SK-N-SH (cell line): ENCODE data around the gene ABHD4. TPM values are rescaled to one million over a fixed set of nuclear protein-coding genes. Genes with fewer than 3 reads are reported as not detected.

Experiments used
- CTCF ChIA-PET: fragments of 300-600, 350-600 bp; formaldehyde crosslinking; extraction: SDS; loops from one replicate; lab custom pipeline; 2021; lab: Yijun Ruan, JAX
- POLR2A ChIA-PET: fragments of 350-600 bp; sonication (Branson Sonifier 250); formaldehyde crosslinking; extraction: SDS; loops from one replicate; lab custom pipeline; 2020; ENCODE audit warnings: antibody characterized with exemption, inconsistent platforms; lab: Yijun Ruan, JAX
- DNase-seq: peaks from one replicate; pipeline ENCODE4 v3.0.0; 2012
- H2AFZ ChIP-seq: fragments of 200-600 bp; sonication (generic); 2 replicates; pipeline ENCODE4 v1.8.1; 2016; ENCODE audit warnings: antibody characterized with exemption, mild to moderate bottlenecking, low read depth
- H3F3A ChIP-seq: fragments of 200-600 bp; sonication (generic); replicated peaks from 2 replicates; pipeline ENCODE3; 2016; ENCODE audit warnings: antibody characterized with exemption, mild to moderate bottlenecking; ENCODE audit not compliant: insufficient read depth
- H3K27ac ChIP-seq, 2 experiments: fragments of 200-500 bp in 1 of 2; fragments of 200-600 bp in 1 of 2; sonication (Bioruptor generic) in 1 of 2; sonication (generic), shearing (Covaris generic) in 1 of 2; 2 replicates each; pipeline versions ENCODE4 v1.5.1 to v1.6.1; 2014 to 2016; ENCODE audit warnings: low read depth in 2 of 2, inconsistent platforms in 1 of 2, low read length in 1 of 2, mild to moderate bottlenecking in 1 of 2, mixed read lengths in 1 of 2
- H3K27me3 ChIP-seq: fragments of 200-600 bp; sonication (generic), shearing (Covaris generic); 2 replicates; pipeline ENCODE4 v1.6.1; 2016; ENCODE audit warnings: mixed run types; ENCODE audit not compliant: insufficient read depth
- H3K36me3 ChIP-seq, 2 experiments: fragments of 200-500 bp in 1 of 2; fragments of 200-600 bp in 1 of 2; sonication (Bioruptor generic) in 1 of 2; sonication (generic) in 1 of 2; replicated peaks in 1 of 2; 2 replicates each; pipeline versions ENCODE3 to v1.5.1; 2014 to 2016; ENCODE audit warnings: low read length in 1 of 2, mild to moderate bottlenecking in 1 of 2; ENCODE audit not compliant: insufficient read depth in 2 of 2, control insufficient read depth in 1 of 2
- H3K4me1 ChIP-seq, 2 experiments: fragments of 200-500 bp in 1 of 2; fragments of 200-600 bp in 1 of 2; sonication (Bioruptor generic) in 1 of 2; sonication (generic), shearing (Covaris generic) in 1 of 2; 2 replicates each; pipeline versions ENCODE4 v1.5.1 to v1.6.1; 2014 to 2016; ENCODE audit warnings: low read depth in 1 of 2, low read length in 1 of 2, mixed run types in 1 of 2; ENCODE audit not compliant: insufficient read depth in 2 of 2, control insufficient read depth in 1 of 2
- H3K4me2 ChIP-seq: fragments of 200-600 bp; sonication (generic), shearing (Covaris generic); 2 replicates; pipeline ENCODE4 v1.6.1; 2017; ENCODE audit warnings: mixed run types
- H3K4me3 ChIP-seq, 2 experiments: fragments of 200-500 bp in 1 of 2; fragments of 200-600 bp in 1 of 2; sonication (Bioruptor generic) in 1 of 2; sonication (generic), shearing (Covaris generic) in 1 of 2; 2 replicates each; pipeline versions ENCODE4 v1.5.1 to v1.8.1; 2014 to 2016; ENCODE audit warnings: low read depth in 2 of 2, inconsistent platforms in 1 of 2, low read length in 1 of 2, mild to moderate bottlenecking in 1 of 2, mixed read lengths in 1 of 2, moderate library complexity in 1 of 2
- H3K79me2 ChIP-seq: fragments of 200-600 bp; sonication (generic); 2 replicates; pipeline ENCODE4 v1.8.1; 2017; ENCODE audit warnings: mild to moderate bottlenecking; ENCODE audit not compliant: insufficient read depth
- H3K9ac ChIP-seq: fragments of 200-600 bp; sonication (generic); 2 replicates; pipeline ENCODE4 v1.6.1; 2017; ENCODE audit warnings: mixed run types
- H3K9me2 ChIP-seq: fragments of 200-600 bp; sonication (generic); 2 replicates; pipeline ENCODE4 v1.6.1; 2017; ENCODE audit warnings: mixed run types
- H3K9me3 ChIP-seq: fragments of 200-600 bp; sonication (generic); 2 replicates; pipeline ENCODE4 v1.6.1; 2017; ENCODE audit warnings: mixed run types, mild to moderate bottlenecking, moderate library complexity
- H4K20me1 ChIP-seq: fragments of 200-600 bp; sonication (generic); 2 replicates; pipeline ENCODE4 v1.6.1; 2017; ENCODE audit warnings: mild to moderate bottlenecking, mixed run types; ENCODE audit not compliant: insufficient read depth
- CHD2 ChIP-seq: fragments of 150-350 bp; IDR thresholded peaks from 2 replicates; pipeline ENCODE4 v1.6.1; 2018; ENCODE audit warnings: low read length; ENCODE audit not compliant: partially characterized antibody
- ELF1 ChIP-seq: IDR thresholded peaks from 2 replicates; pipeline ENCODE4 v1.4.0; 2012
- EP300 ChIP-seq, 2 experiments: IDR thresholded peaks; 2 replicates each; pipeline versions ENCODE4 v1.4.0 to v1.6.1; 2012; ENCODE audit warnings: borderline replicate concordance in 1 of 2, low read depth in 1 of 2, low read length in 1 of 2
- EZH2phosphoT487 ChIP-seq: fragments of 200-600 bp; sonication (generic); IDR thresholded peaks from 2 replicates; pipeline ENCODE4 v1.6.1; 2017; ENCODE audit warnings: low read depth, mixed run types, mild to moderate bottlenecking, antibody characterized with exemption, moderate library complexity, borderline replicate concordance
- GABPA ChIP-seq: IDR thresholded peaks from 2 replicates; pipeline ENCODE4 v1.4.0; 2012; ENCODE audit warnings: low read depth, mild to moderate bottlenecking
- MXI1 ChIP-seq: IDR thresholded peaks from 2 replicates; pipeline ENCODE4 v1.6.1; 2012; ENCODE audit warnings: mild to moderate bottlenecking, low read depth, low read length, improper control_type of control experiment
- NFIC ChIP-seq: IDR thresholded peaks from 2 replicates; pipeline ENCODE4 v1.4.0; 2012; ENCODE audit warnings: borderline replicate concordance
- POLR2AphosphoS5 ChIP-seq: IDR thresholded peaks from 2 replicates; pipeline ENCODE4 v1.6.1; 2012; ENCODE audit warnings: low read depth, low read length
- RAD21 ChIP-seq: IDR thresholded peaks from 2 replicates; pipeline ENCODE4 v1.6.1; 2012; ENCODE audit warnings: mild to moderate bottlenecking, low read length
- SIN3A ChIP-seq: IDR thresholded peaks from 2 replicates; pipeline ENCODE4 v1.6.1; 2012; ENCODE audit warnings: low read depth, mild to moderate bottlenecking, low read length, moderate library complexity, borderline replicate concordance
- SMC3 ChIP-seq: IDR thresholded peaks from 2 replicates; pipeline ENCODE4 v1.6.1; 2012; ENCODE audit warnings: low read depth, low read length, improper control_type of control experiment
- TAF1 ChIP-seq: IDR thresholded peaks from 2 replicates; pipeline ENCODE4 v1.6.1; 2012; ENCODE audit warnings: low read depth, mild to moderate bottlenecking, low read length, moderate library complexity, borderline replicate concordance
- TEAD4 ChIP-seq: IDR thresholded peaks from 2 replicates; pipeline ENCODE4 v1.4.0; 2012; ENCODE audit warnings: mild to moderate bottlenecking, borderline replicate concordance; ENCODE audit not compliant: insufficient read depth
- YY1 ChIP-seq: IDR thresholded peaks from 2 replicates; pipeline ENCODE4 v1.4.0; 2012; ENCODE audit warnings: low read depth, mild to moderate bottlenecking
- WGBS: methylation state at CpG from one replicate; pipeline ENCODE4 v1.1.6; 2017; ENCODE audit warnings: low lambda C conversion rate; 5-methylcytosine and 5-hydroxymethylcytosine counted together
- polyA plus RNA-seq, 3 experiments: library from polyadenylated mRNA; depleted of rRNA; stranded (reverse); fragments of >200 nt; gene quantifications; 2 replicates each; pipeline ENCODE4 v1.2.3, GENCODE V29; 2012
- TF ChIP-seq, protein P1 (sequence below): fragments of 150-350 bp; IDR thresholded peaks from 2 replicates; pipeline ENCODE4 v1.6.1; 2016; ENCODE audit warnings: mild to moderate bottlenecking, low read depth, low read length
- TF ChIP-seq, protein P2 (sequence below): IDR thresholded peaks from 2 replicates; pipeline ENCODE4 v1.4.0; 2012; ENCODE audit warnings: low read depth
- TF ChIP-seq, protein P3 (sequence below): IDR thresholded peaks from 2 replicates; pipeline ENCODE4 v1.4.0; 2012; ENCODE audit warnings: low read depth, borderline replicate concordance
- TF ChIP-seq, protein P4 (sequence below): IDR thresholded peaks from 2 replicates; pipeline ENCODE4; 2012
- TF ChIP-seq, protein P5 (sequence below): IDR thresholded peaks from 2 replicates; pipeline ENCODE4 v1.4.0; 2012; ENCODE audit warnings: low read depth, borderline replicate concordance

The ABHD4 gene
- polyA plus RNA-seq, 1 of the 3 experiments (the other 2 are of a cell fraction), result 15.0 TPM

DNA sequence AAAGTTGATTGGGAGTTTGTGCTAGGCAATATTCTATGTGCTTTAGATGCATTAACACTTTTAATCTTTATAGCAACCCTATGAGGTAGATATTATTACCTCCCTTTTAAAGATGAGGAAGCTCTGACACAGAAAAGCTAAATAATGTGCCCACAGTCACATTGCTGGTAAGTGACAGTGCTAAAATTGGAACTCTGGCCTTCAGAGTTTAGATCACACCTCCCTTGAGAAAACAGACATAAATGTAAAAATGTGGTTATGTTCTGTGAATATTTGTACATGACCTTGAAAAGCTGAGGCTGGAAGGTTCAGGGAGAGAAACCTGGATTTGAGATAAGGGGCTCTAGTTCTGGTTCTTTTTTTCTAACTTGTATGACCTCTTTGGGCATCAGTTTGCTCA is 1.9 kb downstream of the ABHD4 start:
- Histone ChIP-seq H3K27ac (no peak overlapping the region), H3K9me2 (no peaks in the 10 kb centered on the region), H3K4me3 (no peak overlapping the region), H3K9me3 (no peaks in the 10 kb centered on the region), H3K27me3 (no peaks in the 10 kb centered on the region; the same call in 1 of the 2 replicates), H3K79me2 (no peaks in the 10 kb centered on the region; the same call in 1 of the 2 replicates), H3K9ac (no peak overlapping the region), H2AFZ (no peak overlapping the region), H3F3A (no peaks in the 10 kb centered on the region), H4K20me1 (no peaks in the 10 kb centered on the region), H3K36me3 (peaks cover 8 to 9% of the 10 kb centered on the region in 2 experiments), H3K4me1 (peaks cover 6 to 8% of the 10 kb centered on the region in 2 experiments; a peak in 3 of 4 replicates), H3K4me2 (no peak overlapping the region)
- ChIA-PET CTCF (interaction anchor here (1.0 to 4.0 kb wide), 6 partner anchors 10 to 212 kb away, joined by 3 to 24 read pairs (median 10); partner anchors contain the start of gene DAD1), POLR2A (no interaction called here)
- TF ChIP-seq, protein P1, sequence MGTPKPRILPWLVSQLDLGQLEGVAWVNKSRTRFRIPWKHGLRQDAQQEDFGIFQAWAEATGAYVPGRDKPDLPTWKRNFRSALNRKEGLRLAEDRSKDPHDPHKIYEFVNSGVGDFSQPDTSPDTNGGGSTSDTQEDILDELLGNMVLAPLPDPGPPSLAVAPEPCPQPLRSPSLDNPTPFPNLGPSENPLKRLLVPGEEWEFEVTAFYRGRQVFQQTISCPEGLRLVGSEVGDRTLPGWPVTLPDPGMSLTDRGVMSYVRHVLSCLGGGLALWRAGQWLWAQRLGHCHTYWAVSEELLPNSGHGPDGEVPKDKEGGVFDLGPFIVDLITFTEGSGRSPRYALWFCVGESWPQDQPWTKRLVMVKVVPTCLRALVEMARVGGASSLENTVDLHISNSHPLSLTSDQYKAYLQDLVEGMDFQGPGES, result no peak
- TF ChIP-seq YY1 (no peak), ELF1 (no peak), EP300 (IDR thresholded peaks at IDR 0.05; ENCODE audit: borderline replicate concordance in 1 of 2, low read depth in 1 of 2, low read length in 1 of 2) (no peak), TEAD4 (no peak), TAF1 (no peak), SMC3 (no peak), MXI1 (no peak), CHD2 (no peak), RAD21 (no peak), POLR2AphosphoS5 (no peak), GABPA (no peak), EZH2phosphoT487 (no peak), NFIC (no peak)
- TF ChIP-seq, protein P2, sequence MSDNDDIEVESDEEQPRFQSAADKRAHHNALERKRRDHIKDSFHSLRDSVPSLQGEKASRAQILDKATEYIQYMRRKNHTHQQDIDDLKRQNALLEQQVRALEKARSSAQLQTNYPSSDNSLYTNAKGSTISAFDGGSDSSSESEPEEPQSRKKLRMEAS, result no peak
- TF ChIP-seq, protein P3, sequence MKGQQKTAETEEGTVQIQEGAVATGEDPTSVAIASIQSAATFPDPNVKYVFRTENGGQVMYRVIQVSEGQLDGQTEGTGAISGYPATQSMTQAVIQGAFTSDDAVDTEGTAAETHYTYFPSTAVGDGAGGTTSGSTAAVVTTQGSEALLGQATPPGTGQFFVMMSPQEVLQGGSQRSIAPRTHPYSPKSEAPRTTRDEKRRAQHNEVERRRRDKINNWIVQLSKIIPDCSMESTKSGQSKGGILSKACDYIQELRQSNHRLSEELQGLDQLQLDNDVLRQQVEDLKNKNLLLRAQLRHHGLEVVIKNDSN, result no peak
- no peak for DNase-seq

DNA sequence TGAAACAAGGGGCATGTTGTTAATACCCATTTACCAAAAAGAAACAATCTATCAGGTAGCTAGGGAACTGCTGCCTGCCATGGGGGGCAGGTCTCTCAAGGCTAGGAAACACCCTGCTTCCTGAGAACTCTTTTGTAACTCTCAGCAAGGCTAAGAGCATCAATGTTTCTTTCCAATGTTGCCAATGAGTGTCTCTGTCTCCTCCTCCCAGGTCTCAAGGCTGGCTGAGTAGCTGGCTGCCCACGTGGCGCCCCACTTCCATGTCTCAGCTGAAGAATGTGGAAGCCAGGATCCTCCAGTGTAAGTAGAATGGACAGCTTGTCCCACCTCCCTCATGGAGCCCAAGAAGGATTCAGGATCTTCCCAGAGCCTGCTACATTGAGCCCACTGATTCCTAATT is 3.4 kb downstream of the ABHD4 start:
- Histone ChIP-seq H3K36me3 (peaks cover 9 to 14% of the 10 kb centered on the region in 2 experiments), H3K9ac (no peak overlapping the region), H3K9me3 (no peaks in the 10 kb centered on the region), H3K4me3 (no peak overlapping the region), H3K79me2 (no peaks in the 10 kb centered on the region; the same call in 1 of the 2 replicates), H3K4me2 (no peak overlapping the region), H3K9me2 (no peaks in the 10 kb centered on the region), H3K4me1 (peaks cover 6 to 8% of the 10 kb centered on the region in 2 experiments; a peak in 3 of 4 replicates), H3K27me3 (no peaks in the 10 kb centered on the region), H3K27ac (no peak overlapping the region), H4K20me1 (no peaks in the 10 kb centered on the region), H2AFZ (no peak overlapping the region), H3F3A (no peaks in the 10 kb centered on the region)
- POLR2A ChIA-PET, result no interaction called here
- DNase-seq, result no peak
- WGBS, result 100% methylated on average over 2 of the region's 2 CpGs
- CTCF ChIA-PET, result interaction anchor here (0.8 to 4.0 kb wide), 3 partner anchors 12 to 52 kb away, joined by 3 to 24 read pairs (median 3); partner anchors contain the start of gene DAD1
- TF ChIP-seq, protein P4, sequence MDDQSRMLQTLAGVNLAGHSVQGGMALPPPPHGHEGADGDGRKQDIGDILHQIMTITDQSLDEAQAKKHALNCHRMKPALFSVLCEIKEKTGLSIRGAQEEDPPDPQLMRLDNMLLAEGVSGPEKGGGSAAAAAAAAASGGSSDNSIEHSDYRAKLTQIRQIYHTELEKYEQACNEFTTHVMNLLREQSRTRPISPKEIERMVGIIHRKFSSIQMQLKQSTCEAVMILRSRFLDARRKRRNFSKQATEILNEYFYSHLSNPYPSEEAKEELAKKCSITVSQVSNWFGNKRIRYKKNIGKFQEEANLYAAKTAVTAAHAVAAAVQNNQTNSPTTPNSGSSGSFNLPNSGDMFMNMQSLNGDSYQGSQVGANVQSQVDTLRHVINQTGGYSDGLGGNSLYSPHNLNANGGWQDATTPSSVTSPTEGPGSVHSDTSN, result no peak
- TF ChIP-seq GABPA (no peak), NFIC (no peak), ELF1 (no peak), SIN3A (no peak)
- TF ChIP-seq, protein P5, sequence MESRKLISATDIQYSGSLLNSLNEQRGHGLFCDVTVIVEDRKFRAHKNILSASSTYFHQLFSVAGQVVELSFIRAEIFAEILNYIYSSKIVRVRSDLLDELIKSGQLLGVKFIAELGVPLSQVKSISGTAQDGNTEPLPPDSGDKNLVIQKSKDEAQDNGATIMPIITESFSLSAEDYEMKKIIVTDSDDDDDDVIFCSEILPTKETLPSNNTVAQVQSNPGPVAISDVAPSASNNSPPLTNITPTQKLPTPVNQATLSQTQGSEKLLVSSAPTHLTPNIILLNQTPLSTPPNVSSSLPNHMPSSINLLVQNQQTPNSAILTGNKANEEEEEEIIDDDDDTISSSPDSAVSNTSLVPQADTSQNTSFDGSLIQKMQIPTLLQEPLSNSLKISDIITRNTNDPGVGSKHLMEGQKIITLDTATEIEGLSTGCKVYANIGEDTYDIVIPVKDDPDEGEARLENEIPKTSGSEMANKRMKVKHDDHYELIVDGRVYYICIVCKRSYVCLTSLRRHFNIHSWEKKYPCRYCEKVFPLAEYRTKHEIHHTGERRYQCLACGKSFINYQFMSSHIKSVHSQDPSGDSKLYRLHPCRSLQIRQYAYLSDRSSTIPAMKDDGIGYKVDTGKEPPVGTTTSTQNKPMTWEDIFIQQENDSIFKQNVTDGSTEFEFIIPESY, result no peak
- TF ChIP-seq, protein P3, result no peak
